ENCODE results near the gene MOB1A.

MOB1A gene

DNA sequence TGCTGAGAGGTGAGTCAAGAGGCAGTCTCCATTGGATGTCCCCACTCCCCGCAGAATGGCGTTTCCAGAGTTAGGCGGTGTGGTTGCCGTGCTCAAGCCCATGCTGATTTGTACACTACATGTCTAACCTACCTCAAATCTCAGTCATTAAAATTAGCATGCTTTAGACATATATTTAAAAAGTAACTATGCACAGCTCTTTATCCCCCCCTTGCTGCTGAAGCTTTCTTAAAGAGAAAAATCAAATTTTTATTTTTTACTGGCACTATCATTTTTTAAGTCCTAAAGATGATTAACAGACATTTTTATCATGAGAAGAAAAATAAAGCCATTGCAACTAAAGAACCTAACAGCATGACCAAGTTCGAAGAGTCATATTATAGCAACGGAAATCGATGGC is 73.8 kb downstream of the MOB1A start:
- no peak for DNase-seq

DNA sequence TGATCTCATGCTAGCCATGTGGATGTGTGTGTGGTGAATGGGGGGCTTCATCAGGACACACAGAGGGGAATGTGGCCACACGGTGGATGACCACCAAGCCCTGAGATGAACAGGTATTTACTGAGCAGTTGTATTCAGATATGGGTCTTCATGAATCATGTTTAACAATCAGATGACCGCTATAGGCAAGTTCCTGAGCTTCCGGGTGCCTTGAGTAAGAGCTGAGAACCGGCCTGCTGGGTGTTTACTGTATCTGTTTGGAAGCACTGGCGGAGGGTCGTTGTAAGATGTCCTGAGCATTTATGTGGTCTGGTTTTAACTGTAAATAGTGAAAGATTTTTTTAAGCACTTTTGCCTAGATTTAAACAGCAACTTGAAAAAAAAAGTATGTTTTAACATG is 74.9 kb downstream of the MOB1A start:
- DNase-seq, result no peak
